GM18861 (cell line): ENCODE results near the gene REPS1.

ENCODE experiments used
- ATAC-seq: cut with Tn5 transposase; IDR thresholded peaks from one replicate; pipeline ENCODE4 v1.9.1; 2021; ENCODE audit not compliant: unreplicated experiment

The REPS1 gene

DNA sequence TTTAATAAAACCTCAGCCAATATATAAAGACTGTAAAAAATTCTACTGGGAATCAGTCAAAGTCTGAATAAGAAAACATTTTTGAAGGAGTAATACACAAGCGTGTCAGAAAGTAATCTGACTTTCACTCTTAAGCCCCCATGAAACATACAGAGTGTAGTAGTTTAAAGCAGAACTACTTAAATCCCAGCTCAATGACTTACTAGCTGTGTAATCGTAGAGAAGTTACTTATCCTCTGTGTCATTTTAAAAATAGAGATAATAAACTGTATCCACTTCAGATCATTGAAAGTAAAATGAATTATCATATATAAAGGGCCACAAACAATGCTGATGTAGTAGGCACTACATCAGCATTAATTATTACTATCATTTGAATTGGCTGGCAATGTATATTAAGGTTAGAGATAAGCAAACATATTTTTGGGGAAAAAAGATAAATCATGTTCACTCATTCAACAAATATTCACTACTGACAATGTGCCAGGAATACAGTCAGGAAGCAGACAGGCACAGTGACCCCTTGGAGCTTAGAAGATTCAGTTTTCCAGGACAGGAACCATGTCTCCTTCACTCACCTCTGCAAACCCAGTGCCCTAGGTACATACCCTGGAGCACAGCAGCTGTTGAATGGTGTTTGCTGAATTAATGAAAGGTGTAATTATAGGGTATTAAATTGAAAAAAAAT is 14.4 kb downstream of the REPS1 start:
- no peak for ATAC-seq

DNA sequence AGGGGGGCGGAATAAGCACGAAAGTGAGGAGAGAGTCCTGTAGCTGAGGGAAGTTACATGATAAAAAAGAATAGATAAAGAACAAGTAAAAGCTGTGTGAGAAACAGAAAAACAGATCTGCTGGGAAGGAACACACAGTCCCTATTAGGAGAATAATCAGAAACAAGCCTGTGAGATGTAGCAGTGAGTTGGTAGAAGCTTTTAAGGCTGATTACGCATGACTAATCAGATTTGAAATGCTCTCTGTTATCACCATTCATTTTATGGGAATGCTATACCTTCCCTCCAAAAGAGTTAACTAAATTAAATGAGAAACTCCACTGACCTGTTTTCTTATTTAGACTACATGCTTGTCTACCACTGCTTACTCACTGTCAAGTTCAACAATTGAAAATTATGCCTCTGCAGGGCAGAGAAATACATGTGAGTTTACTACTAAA is 15.8 kb downstream of the REPS1 start:
- ATAC-seq = no peak

DNA sequence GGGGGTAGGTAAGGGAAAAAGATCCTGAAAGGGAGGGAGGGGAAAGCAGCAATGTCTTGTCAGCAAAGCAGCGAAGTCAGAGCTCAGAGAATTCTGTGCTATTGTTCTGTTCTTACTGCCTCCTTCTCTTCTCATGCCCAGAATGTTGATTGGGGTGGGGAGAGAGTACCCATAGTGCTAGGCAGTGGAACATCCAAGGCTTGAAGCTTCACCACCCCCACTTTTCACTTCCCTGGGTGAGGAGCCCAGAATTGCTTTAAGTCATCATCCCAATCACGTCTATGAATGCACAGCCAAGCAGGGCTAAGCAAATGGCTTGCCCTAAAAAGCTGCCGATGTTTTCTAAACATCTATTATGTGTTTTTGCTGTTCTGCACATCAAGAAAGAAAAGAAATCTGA is 16.5 kb downstream of the REPS1 start:
- no peak for ATAC-seq

DNA sequence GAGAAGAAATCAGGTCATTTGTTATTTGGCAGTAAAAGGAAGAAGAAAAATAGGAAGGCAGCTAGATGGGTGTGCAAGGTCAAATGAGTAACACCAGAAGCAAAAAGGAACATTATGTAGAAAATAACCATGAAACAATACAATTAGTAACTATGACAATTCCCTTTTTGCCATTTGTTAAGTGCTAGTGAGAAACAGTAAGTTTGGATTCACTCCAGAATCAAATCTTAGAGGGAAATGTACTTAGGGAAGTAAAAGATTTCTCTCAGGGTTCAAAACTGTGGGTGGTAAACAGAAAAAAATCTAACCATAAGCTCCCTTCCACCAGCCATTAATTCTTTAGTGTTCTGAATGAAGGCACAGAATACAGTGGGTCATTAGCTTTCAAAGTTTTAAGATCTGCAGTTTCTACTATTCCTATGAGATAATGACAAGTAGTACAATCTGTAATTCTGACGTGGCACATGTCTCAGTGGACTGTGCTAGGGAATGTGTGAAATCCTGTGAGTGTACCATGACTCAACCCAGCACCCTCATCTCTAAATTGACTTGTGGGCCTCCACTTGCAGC is 17.1 kb downstream of the REPS1 start:
- ATAC-seq = no peak

DNA sequence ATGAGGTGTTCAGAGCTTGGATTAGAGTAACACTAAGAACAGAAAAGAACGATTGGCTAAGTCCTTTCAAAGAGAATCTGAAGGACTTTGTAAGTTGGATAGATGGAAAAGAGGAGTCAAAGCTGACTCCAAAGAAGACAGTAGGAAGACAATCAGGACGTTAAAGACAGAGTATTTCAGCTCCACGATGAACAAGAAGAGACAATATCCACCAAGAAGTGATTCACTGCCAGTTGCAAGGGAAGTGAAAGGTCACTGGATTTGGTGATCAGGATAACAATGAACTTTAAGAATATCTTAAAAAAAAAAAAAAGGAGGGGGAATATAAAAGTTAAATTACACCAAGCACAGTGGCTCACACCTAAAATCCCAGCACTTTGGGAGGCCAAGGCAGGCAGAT is 17.9 kb downstream of the REPS1 start:
- no peak for ATAC-seq

DNA sequence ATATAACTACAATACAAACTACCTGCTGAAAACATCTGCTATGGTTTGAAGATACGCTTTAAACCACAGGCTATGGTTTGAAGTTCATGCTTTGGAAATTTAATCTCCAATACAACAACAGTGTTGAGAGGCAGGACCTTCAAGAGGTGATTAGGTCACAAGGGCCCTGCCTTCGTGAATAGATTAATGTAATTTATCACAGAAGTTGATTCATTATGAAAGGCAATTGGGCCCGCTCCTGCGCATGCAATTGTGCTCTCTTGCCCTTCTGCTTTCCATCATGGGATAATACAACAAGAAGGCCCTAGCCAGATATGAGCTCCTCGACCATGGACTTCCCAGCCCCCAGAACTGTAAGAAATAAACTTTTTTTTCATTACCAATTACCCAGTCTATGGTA is 21.2 kb downstream of the REPS1 start:
- ATAC-seq = no peak

DNA sequence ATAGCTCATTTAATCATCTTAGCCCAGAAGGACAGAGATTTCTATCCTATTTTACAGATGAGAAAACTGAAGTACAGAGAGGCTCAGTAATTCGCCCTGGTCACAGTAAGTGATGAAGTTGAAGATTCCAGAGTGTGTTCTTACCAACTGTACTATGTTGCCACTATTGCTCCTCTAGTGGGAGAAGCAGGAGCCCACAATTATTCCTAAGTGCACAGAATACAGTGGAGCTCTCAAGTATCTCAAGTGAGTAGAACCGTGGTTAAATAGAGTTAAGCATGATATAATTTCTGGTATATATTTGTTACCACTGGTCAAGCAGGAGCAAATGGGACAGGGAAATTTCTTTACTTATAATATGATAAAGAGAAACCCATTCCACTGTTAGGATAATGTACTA is 22.1 kb downstream of the REPS1 start:
- no peak for ATAC-seq

DNA sequence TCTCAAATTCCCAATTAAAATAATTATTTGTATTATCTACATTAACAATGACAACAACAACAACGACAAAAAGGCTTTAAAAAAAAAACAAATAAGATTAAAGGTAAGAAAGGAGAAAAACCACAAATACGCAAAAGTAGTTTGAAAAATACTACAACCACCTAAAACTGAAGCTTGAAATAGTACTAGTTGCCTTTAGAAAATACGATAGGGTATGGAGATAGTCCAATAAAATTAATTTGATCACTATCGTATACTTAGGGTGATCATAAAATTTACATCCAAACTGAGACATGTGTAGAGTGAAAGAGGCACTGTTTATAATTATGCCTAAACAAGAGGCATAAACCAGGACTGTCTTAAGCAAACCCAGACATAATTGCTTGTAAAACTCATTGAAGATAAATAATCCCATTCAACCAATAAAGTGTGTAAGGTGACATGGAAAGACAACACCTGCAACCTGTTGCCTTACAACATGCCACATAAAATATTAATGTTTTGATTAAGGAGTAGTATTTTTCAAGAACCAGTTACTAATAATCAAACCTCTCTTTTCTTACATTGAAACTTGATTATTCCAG is 22.7 kb downstream of the REPS1 start:
- no peak for ATAC-seq

DNA sequence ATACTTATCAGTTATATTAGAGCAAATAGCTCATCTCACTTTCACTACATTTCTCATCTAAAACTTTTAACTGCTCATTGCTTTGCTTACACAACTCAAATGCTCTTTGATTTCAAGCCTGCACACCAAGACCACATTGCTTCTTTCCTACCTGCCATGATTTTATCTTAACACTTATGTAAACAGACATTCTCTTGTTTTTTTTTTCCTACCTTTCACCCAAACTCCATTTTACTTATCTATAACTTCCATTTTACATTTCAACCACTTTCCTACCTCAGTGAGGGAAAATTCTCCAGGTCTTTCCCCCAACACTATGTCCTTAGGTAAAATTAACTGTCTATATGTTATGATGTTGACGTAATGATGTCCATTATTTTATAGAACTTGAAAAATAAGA is 24.0 kb downstream of the REPS1 start:
- no peak for ATAC-seq

DNA sequence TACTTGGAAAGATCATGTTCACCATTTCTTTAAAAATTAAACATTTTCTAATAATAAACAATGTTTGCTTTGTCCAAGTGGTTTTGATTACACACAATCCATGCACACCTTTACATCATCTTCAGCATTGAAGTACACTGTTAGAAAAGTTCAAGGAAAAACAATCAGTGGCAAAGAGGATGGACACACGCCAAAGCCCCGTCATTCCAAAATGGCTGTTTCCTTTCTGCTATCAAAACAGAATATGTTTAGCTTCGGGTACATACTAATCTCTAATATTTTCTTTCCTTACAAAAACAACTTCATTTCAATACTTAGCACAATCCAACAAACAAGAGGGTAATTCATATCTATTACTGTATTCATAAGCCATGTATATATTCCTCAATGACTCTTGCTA is 24.5 kb downstream of the REPS1 start:
- no peak for ATAC-seq

DNA sequence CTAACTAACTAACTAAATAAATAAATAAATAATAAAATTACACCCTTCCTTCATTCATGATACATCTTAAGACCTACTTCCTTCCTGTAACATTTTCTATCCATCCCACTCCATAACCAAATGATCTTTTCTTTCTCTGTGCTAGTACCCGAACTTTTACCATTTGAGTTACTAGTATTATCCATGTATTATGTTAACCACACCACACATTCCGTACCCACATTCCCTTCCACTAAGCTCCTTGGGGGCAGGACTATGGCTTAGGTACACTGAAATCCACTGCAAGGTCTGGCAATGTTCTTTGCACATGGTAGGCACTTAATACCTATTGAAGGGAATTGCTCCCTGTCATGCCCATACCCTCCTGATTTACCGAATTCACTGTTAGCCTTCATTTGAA is 24.9 kb downstream of the REPS1 start:
- ATAC-seq = no peak

DNA sequence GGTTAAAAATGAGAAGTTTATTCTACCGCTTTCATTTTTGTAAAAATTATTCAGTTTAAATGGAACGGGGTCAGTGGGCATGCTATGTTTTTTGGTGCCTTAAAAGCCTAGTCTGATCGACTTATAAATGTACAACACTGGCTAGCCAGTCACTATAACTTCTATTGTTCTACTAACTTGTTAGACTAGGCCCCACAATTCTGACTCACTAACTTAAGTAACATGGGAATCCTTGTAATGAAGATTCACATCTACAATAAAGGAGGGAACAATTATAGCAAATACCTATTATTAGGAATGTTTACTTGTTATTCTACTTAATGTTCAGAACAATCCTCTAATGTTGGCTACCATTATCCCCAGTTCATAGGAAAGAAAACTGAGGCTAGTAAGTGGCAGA is 28.5 kb downstream of the REPS1 start:
- no peak for ATAC-seq

DNA sequence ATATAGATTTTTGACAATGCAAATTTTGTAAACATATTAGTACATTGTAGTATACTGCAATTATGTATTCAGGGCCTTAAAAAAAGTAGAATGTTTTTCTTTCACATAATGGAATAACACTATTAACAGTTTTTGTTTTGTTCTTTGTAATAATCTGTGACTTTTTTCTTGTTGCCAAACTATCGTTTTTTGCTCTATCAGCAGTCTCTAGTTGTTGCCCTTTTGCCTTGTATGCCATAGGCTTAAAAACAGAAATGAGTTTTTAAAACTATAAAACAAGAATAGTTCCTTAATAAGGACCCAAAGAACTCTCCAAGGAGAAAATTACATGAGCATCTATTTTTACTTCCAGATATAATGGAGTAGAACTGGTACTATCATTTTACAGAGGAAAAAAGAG is 29.5 kb downstream of the REPS1 start:
- ATAC-seq = no peak

DNA sequence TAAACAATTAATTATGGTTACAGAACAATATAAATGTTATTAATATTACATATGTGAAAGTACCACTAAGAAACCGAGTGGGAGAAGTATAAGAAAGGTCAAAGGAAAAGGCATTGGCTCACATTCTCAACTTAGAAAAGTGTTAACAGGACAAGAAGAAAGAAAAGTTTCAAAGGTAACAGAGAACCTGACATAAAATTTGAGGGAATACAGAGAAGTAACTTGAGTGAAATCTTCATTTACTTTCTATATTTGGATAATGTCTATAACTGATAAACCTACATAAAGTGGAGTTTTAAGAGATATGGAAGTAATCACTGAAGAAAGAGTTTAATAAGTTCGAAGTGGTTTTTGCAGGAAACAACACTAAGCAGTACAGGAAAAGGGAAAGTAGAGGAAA is 30.1 kb downstream of the REPS1 start:
- no peak for ATAC-seq

DNA sequence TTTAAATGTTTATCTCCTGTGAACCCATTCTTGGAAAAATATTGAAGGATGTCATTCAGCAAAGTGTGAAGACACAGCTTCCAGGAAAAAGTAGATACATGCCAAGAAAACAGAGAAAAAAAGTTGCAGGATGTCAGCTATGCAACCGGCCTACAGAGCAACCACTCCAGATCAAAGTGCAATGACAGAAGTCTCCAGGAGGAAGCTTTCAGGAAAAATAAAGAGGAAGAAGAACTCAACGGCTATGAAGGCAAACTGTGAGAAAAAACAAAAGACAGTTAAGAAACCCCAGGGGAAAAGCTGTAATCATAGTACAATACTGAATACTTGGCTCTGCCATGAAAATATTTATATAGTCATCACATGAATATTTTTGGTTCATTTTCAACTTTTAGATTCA is 30.6 kb downstream of the REPS1 start:
- no peak for ATAC-seq

DNA sequence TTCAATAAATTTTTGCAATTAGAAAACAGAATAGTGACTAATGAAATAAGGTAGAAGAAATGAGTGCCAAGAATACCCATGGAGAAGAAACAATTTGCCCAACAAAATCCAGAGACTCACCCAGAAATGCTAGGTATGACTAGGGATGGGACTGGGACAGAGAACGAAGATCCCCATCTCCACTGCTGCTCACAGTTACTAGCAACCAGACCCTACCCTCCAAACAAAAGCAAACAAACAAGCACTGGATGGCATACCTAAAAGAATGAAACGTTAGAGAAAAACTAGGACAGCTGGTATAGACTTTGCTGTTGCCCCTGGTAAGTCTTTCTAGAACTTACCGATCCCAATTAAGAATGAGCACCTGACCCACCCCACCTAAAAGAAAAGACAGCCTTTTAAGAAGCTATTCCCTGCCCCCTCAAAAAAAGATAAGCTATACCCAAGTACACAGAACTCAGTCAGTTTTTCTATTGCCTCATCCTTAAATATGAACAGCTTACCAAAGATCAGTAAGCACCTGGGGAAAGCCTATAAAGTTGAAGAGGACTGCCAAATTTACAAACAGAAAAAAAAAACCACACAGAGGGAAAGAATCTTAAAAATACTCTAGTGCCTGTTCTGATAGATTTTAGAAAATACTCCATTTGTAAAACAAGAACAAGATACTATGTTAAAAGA is 31.7 kb downstream of the REPS1 start:
- no peak for ATAC-seq

DNA sequence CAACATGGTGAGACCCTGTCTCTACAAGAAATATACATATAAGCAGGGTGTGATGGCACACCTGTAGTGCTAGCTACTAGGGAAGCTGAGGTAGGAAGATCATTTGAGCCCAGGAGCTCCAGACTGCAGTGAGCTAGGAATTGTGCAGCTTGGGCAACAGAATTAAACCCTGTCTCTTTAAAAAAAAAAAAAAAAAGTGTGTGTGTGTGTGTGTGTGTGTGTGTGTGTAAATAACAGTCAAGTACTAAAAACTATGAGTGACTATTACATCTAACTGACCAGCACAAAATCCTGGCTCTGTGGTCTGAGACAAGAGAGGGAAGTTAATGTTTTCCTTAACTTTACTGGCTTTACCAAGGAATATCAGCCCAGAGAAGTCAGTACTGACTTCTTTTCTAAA is 32.8 kb downstream of the REPS1 start:
- ATAC-seq = no peak

DNA sequence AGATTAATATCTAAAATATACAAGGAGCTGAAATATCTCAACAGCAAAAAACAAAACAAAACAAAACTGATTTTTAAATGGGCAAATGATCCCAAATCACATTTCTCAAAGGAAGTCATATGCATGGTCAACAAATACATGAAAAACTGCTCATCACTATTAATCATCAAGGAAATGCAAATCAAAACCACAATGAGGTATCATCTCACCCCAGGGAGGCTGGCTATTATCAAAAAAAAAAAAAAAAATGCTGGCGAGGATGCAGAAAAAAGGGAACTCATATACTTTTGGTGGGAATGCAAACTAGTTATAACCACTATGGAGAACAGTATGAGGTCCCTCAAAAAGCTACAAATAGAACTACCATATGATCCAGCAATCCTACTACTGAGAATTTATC is 34.6 kb downstream of the REPS1 start:
- ATAC-seq = peak; percentile 41

DNA sequence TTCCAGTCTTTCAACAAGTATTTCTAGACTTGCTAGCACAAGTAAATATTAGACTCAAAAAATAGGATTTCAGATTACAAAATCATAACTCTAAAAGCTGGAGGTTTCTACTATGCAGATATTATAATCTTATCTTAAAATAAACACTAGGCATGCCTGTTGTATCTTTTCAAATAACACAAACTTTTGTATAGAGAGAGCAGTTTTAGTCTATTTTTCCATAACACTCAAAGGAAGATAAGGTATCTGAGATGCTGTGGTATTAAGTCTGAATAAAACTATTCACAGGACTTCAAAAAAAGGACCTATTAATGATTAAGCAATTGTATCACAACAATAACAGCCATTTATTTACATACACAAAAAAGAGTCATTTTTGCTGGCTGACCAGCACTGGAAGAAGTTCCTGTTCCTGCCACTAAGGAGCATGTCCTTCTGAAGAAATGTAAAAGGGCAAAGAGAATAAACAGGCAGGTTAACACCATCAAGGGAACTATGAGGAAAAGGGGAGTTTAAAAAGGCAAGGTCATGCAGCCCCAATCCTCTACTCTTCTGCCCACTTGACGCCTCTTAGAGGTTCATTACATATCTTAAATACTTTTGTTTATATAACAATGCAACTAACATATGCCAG is 39.4 kb downstream of the REPS1 start:
- no peak for ATAC-seq

DNA sequence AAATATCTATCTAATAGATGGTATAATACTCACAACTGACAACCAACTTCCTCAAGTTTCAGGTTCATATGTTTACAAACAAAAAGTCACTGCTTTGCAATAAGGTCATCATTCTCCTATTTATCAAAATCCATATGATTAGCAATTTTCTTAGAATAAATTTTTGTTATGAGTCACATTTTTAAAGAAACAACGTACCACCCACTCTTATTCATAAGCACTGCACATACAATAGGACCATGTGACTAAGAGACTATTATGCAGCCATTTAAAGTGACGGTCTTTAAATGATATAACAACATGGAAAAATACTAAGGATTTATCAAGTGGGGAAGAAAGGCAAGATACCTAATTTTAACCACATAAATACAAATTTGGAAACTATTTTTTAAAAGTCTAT is 40.0 kb downstream of the REPS1 start:
- ATAC-seq = no peak

DNA sequence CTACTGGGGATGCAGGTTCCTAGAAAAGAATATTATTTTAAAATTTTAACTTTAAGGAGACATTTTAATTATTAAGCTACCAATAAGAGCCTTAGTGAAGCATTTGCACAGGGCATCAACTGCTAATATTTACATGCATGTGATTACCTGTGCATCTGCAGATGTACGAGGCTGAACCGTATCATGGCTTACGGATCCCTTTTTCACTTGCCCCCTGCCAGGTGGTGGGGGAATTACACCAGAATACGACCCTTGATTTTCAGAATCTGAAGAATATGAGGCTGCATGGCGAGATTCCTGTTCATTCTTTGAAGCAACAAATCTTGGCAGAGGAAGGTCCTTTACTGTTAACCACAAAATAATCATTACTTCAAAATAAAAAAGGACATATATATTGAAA is 42.7 kb downstream of the REPS1 start:
- ATAC-seq = no peak

DNA sequence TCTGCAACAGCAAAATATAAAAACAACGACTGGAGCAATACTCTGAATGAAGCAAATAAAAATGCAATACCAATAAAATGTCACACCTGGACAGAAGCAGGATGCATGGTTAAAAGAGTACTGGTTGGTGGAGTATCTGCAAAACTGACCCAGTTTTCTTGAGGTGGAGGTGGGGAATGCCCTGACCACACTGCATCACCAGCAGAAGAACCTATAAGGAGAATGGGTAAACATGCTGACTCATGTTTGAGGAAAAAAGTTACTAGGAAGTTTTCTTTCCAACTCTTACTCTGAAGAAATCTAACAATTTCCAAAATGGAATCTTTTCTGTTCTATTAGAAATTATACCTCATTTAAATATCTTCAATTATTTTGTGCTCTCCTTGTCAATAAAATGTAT is 43.6 kb downstream of the REPS1 start:
- peak; percentile 35 for ATAC-seq
